Measurements from ENCODE around the gene EEPD1.

EEPD1 gene

GRCh38 chr7:36264913-36265516 is 112.0 kb downstream of the EEPD1 start:
- no peak overlapping the region for H3K27ac ChIP-seq (ENCODE audit: low read depth, low read length)
- no peak overlapping the region for H3K4me3 ChIP-seq (ENCODE audit: low read depth, low read length)
- H3K36me3 ChIP-seq (ENCODE audit: control insufficient read depth, insufficient read depth, low read length), result no peaks in the 10 kb centered on the region
- no peaks in the 10 kb centered on the region for H3K9me3 ChIP-seq (ENCODE audit: control insufficient read depth, insufficient read depth, low read depth, low read length)
- no peak overlapping the region for H3K9ac ChIP-seq (ENCODE audit: low read length)
- H3K27me3 ChIP-seq (ENCODE audit: control insufficient read depth, insufficient read depth, low read length), result no peaks in the 10 kb centered on the region
- peaks cover 16% of the 10 kb centered on the region for H3K4me1 ChIP-seq (ENCODE audit: control insufficient read depth, insufficient read depth, low read length)

- Histone ChIP-seq H3K9me3 (ENCODE audit: control insufficient read depth, insufficient read depth, low read depth, low read length) (no peaks in the 10 kb centered on the region), H3K27me3 (ENCODE audit: control insufficient read depth, insufficient read depth, low read length) (no peaks in the 10 kb centered on the region), H3K36me3 (ENCODE audit: control insufficient read depth, insufficient read depth, low read length) (no peaks in the 10 kb centered on the region), H3K9ac (ENCODE audit: low read length) (no peak overlapping the region), H3K4me3 (ENCODE audit: low read depth, low read length) (no peak overlapping the region), H3K4me1 (ENCODE audit: control insufficient read depth, insufficient read depth, low read length) (peaks cover 16% of the 10 kb centered on the region), H3K27ac (ENCODE audit: low read depth, low read length) (no peak overlapping the region)
Observed at GRCh38 chr7:36265680-36266079, 112.6 kb downstream of the EEPD1 start.

- H3K27ac ChIP-seq (ENCODE audit: low read depth, low read length), result no peak overlapping the region
- H3K9ac ChIP-seq (ENCODE audit: low read length), result no peak overlapping the region
- no peaks in the 10 kb centered on the region for H3K36me3 ChIP-seq (ENCODE audit: control insufficient read depth, insufficient read depth, low read length)
- H3K4me3 ChIP-seq (ENCODE audit: low read depth, low read length), result no peak overlapping the region
- peaks cover 16% of the 10 kb centered on the region for H3K4me1 ChIP-seq (ENCODE audit: control insufficient read depth, insufficient read depth, low read length)
- H3K27me3 ChIP-seq (ENCODE audit: control insufficient read depth, insufficient read depth, low read length), result no peaks in the 10 kb centered on the region
- H3K9me3 ChIP-seq (ENCODE audit: control insufficient read depth, insufficient read depth, low read depth, low read length), result no peaks in the 10 kb centered on the region
Observed at GRCh38 chr7:36266190-36266589, 113.1 kb downstream of the EEPD1 start.

- Histone ChIP-seq H3K4me3 (ENCODE audit: low read depth, low read length) (no peak overlapping the region), H3K36me3 (ENCODE audit: control insufficient read depth, insufficient read depth, low read length) (no peaks in the 10 kb centered on the region), H3K27ac (ENCODE audit: low read depth, low read length) (no peak overlapping the region), H3K4me1 (ENCODE audit: control insufficient read depth, insufficient read depth, low read length) (peaks cover 16% of the 10 kb centered on the region), H3K9ac (ENCODE audit: low read length) (no peak overlapping the region), H3K9me3 (ENCODE audit: control insufficient read depth, insufficient read depth, low read depth, low read length) (no peaks in the 10 kb centered on the region), H3K27me3 (ENCODE audit: control insufficient read depth, insufficient read depth, low read length) (no peaks in the 10 kb centered on the region)
Observed at GRCh38 chr7:36266683-36267082, 113.6 kb downstream of the EEPD1 start.

GRCh38 chr7:36272211-36272566 is 119.1 kb downstream of the EEPD1 start:
- Histone ChIP-seq H3K9ac (ENCODE audit: low read length) (no peak overlapping the region), H3K27me3 (ENCODE audit: control insufficient read depth, insufficient read depth, low read length) (no peaks in the 10 kb centered on the region), H3K36me3 (ENCODE audit: control insufficient read depth, insufficient read depth, low read length) (no peaks in the 10 kb centered on the region), H3K27ac (ENCODE audit: low read depth, low read length) (no peak overlapping the region), H3K4me3 (ENCODE audit: low read depth, low read length) (no peak overlapping the region), H3K9me3 (ENCODE audit: control insufficient read depth, insufficient read depth, low read depth, low read length) (no peaks in the 10 kb centered on the region), H3K4me1 (ENCODE audit: control insufficient read depth, insufficient read depth, low read length) (peaks cover 33% of the 10 kb centered on the region)

- H3K9me3 ChIP-seq (ENCODE audit: control insufficient read depth, insufficient read depth, low read depth, low read length), result no peaks in the 10 kb centered on the region
- no peaks in the 10 kb centered on the region for H3K36me3 ChIP-seq (ENCODE audit: control insufficient read depth, insufficient read depth, low read length)
- H3K27ac ChIP-seq (ENCODE audit: low read depth, low read length), result no peak overlapping the region
- peaks cover 38% of the 10 kb centered on the region for H3K4me1 ChIP-seq (ENCODE audit: control insufficient read depth, insufficient read depth, low read length)
- H3K9ac ChIP-seq (ENCODE audit: low read length), result no peak overlapping the region
- H3K4me3 ChIP-seq (ENCODE audit: low read depth, low read length), result no peak overlapping the region
- no peaks in the 10 kb centered on the region for H3K27me3 ChIP-seq (ENCODE audit: control insufficient read depth, insufficient read depth, low read length)
Observed at GRCh38 chr7:36272567-36273269, 119.7 kb downstream of the EEPD1 start.

- H3K9me3 ChIP-seq (ENCODE audit: control insufficient read depth, insufficient read depth, low read depth, low read length), result no peaks in the 10 kb centered on the region
- no peak overlapping the region for H3K4me3 ChIP-seq (ENCODE audit: low read depth, low read length)
- H3K27me3 ChIP-seq (ENCODE audit: control insufficient read depth, insufficient read depth, low read length), result no peaks in the 10 kb centered on the region
- H3K27ac ChIP-seq (ENCODE audit: low read depth, low read length), result no peak overlapping the region
- peaks cover 49% of the 10 kb centered on the region for H3K4me1 ChIP-seq (ENCODE audit: control insufficient read depth, insufficient read depth, low read length)
- H3K9ac ChIP-seq (ENCODE audit: low read length), result no peak overlapping the region
- no peaks in the 10 kb centered on the region for H3K36me3 ChIP-seq (ENCODE audit: control insufficient read depth, insufficient read depth, low read length)
Observed at GRCh38 chr7:36273836-36274235, 120.8 kb downstream of the EEPD1 start.

GRCh38 chr7:36275735-36276284 is 122.8 kb downstream of the EEPD1 start:
- H3K9ac ChIP-seq (ENCODE audit: low read length), result no peak overlapping the region
- H3K27me3 ChIP-seq (ENCODE audit: control insufficient read depth, insufficient read depth, low read length), result no peaks in the 10 kb centered on the region
- peaks cover 67% of the 10 kb centered on the region for H3K4me1 ChIP-seq (ENCODE audit: control insufficient read depth, insufficient read depth, low read length)
- H3K9me3 ChIP-seq (ENCODE audit: control insufficient read depth, insufficient read depth, low read depth, low read length), result no peaks in the 10 kb centered on the region
- H3K27ac ChIP-seq (ENCODE audit: low read depth, low read length), result no peak overlapping the region
- H3K36me3 ChIP-seq (ENCODE audit: control insufficient read depth, insufficient read depth, low read length), result no peaks in the 10 kb centered on the region
- H3K4me3 ChIP-seq (ENCODE audit: low read depth, low read length), result no peak overlapping the region

- Histone ChIP-seq H3K9me3 (ENCODE audit: control insufficient read depth, insufficient read depth, low read depth, low read length) (no peaks in the 10 kb centered on the region), H3K27ac (ENCODE audit: low read depth, low read length) (no peak overlapping the region), H3K4me1 (ENCODE audit: control insufficient read depth, insufficient read depth, low read length) (peaks cover 76% of the 10 kb centered on the region), H3K27me3 (ENCODE audit: control insufficient read depth, insufficient read depth, low read length) (no peaks in the 10 kb centered on the region), H3K9ac (ENCODE audit: low read length) (no peak overlapping the region), H3K4me3 (ENCODE audit: low read depth, low read length) (no peak overlapping the region), H3K36me3 (ENCODE audit: control insufficient read depth, insufficient read depth, low read length) (no peaks in the 10 kb centered on the region)
Observed at GRCh38 chr7:36276428-36277248, 123.6 kb downstream of the EEPD1 start.

GRCh38 chr7:36277249-36277542 is 124.1 kb downstream of the EEPD1 start:
- H3K27me3 ChIP-seq (ENCODE audit: control insufficient read depth, insufficient read depth, low read length), result no peaks in the 10 kb centered on the region
- H3K4me1 ChIP-seq (ENCODE audit: control insufficient read depth, insufficient read depth, low read length), result peaks cover 81% of the 10 kb centered on the region
- H3K36me3 ChIP-seq (ENCODE audit: control insufficient read depth, insufficient read depth, low read length), result no peaks in the 10 kb centered on the region
- H3K9me3 ChIP-seq (ENCODE audit: control insufficient read depth, insufficient read depth, low read depth, low read length), result no peaks in the 10 kb centered on the region
- no peak overlapping the region for H3K9ac ChIP-seq (ENCODE audit: low read length)
- no peak overlapping the region for H3K27ac ChIP-seq (ENCODE audit: low read depth, low read length)
- no peak overlapping the region for H3K4me3 ChIP-seq (ENCODE audit: low read depth, low read length)

GRCh38 chr7:36278069-36278619 is 125.1 kb downstream of the EEPD1 start:
- H3K36me3 ChIP-seq (ENCODE audit: control insufficient read depth, insufficient read depth, low read length), result no peaks in the 10 kb centered on the region
- no peak overlapping the region for H3K27ac ChIP-seq (ENCODE audit: low read depth, low read length)
- no peaks in the 10 kb centered on the region for H3K27me3 ChIP-seq (ENCODE audit: control insufficient read depth, insufficient read depth, low read length)
- H3K4me3 ChIP-seq (ENCODE audit: low read depth, low read length), result no peak overlapping the region
- H3K9ac ChIP-seq (ENCODE audit: low read length), result no peak overlapping the region
- no peaks in the 10 kb centered on the region for H3K9me3 ChIP-seq (ENCODE audit: control insufficient read depth, insufficient read depth, low read depth, low read length)
- peaks cover 83% of the 10 kb centered on the region for H3K4me1 ChIP-seq (ENCODE audit: control insufficient read depth, insufficient read depth, low read length)
